Urinary bladder (tissue), 4 donors: ENCODE results near the gene TMEM154. TPM values are rescaled to one million over a fixed set of nuclear protein-coding genes. Genes with fewer than 3 reads are reported as not detected.

Experiments
- DNase-seq: peaks from one replicate; pipeline ENCODE4 v3.0.0-alpha.2; 2015; ENCODE audit errors: extremely low spot score
- H3K27ac ChIP-seq: one replicate; pipeline ENCODE4 v1.5.1; 2013; ENCODE audit warnings: low read depth, mild to moderate bottlenecking, moderate library complexity
- H3K36me3 ChIP-seq: one replicate; pipeline ENCODE4 v1.6.1; 2013; ENCODE audit warnings: mild to moderate bottlenecking, moderate library complexity; ENCODE audit not compliant: insufficient read depth
- H3K4me1 ChIP-seq: one replicate; pipeline ENCODE4 v1.6.1; 2013; ENCODE audit warnings: mild to moderate bottlenecking, moderate library complexity; ENCODE audit not compliant: insufficient read depth
- H3K4me3 ChIP-seq: one replicate; pipeline ENCODE4 v1.5.1; 2013; ENCODE audit warnings: low read depth, low read length
- WGBS: extraction: QIAGEN DNeasy Blood & Tissue Kit; methylation state at CpG from one replicate; pipeline ENCODE4 v1.1.7; 2013; 5-methylcytosine and 5-hydroxymethylcytosine counted together
- polyA plus RNA-seq: library from polyadenylated mRNA; stranded (reverse); fragments of 200-250 nt; gene quantifications from one replicate; pipeline ENCODE4 v1.2.3, GENCODE V29; 2013
- total RNA-seq: library from RNA; depleted of rRNA; stranded (reverse); fragments of >200 nt; gene quantifications from one replicate; pipeline ENCODE4 v1.2.3, GENCODE V29; 2014
- donor health status: healthy with polysubstance abuse.
- donor health status: healthy.

Gene TMEM154
- total and polyA plus RNA-seq, 2 donors = 2.0 to 17.2 TPM

DNA sequence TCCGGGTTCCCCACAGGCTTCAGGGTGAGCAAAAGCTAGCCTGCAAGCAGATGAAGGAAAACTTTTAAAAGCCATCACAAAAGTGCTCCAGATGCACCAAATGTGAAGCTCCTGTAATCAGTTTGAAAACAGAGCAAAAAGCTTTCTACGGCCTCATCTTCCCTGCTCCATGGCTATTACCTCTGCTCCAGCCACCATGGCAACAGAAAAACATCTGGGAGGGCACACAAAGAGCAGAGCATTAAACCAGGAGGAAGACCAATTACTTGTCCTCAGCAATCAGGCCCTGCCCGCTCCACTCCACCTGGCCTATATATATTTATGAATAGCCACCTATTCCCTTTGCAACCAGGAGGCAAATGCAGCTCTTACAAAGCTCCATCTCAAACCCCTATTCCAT lies 33.6 kb downstream of the TMEM154 start:
- no peak for DNase-seq
- WGBS = 82% methylated on average over 3 of the region's 3 CpGs

DNA sequence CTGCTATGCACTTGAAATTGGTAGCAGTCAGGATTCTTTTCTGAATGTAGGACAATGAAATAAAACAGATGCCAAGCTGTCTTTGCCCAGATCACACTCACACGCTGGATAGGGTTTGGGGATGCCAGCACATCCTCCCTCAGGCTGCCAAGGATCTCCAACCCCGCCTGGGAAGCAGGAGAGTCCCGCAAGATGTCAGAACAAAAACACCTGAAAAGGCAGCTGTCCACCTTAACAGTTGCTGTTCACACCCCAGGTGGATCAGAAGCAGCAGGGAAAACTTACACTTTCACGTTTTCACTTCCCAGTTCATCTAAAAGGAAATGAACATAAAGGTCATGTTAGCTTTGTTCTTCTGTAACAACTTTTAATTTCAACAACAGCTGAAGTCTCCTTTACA lies 35.7 kb downstream of the TMEM154 start:
- Histone ChIP-seq H3K36me3 (no peaks in the 10 kb centered on the region), H3K4me1 (no peaks in the 10 kb centered on the region), H3K27ac (no peak overlapping the region), H3K4me3 (no peak overlapping the region)
- 39% methylated on average over 4 of the region's 4 CpGs for WGBS
- DNase-seq = no peak

More for the DNA sequence above, 33.6 kb downstream of the TMEM154 start:
- no peak overlapping the region for H3K4me3 ChIP-seq
- no peaks in the 10 kb centered on the region for H3K4me1 ChIP-seq
- no peak overlapping the region for H3K27ac ChIP-seq
- no peaks in the 10 kb centered on the region for H3K36me3 ChIP-seq

DNA sequence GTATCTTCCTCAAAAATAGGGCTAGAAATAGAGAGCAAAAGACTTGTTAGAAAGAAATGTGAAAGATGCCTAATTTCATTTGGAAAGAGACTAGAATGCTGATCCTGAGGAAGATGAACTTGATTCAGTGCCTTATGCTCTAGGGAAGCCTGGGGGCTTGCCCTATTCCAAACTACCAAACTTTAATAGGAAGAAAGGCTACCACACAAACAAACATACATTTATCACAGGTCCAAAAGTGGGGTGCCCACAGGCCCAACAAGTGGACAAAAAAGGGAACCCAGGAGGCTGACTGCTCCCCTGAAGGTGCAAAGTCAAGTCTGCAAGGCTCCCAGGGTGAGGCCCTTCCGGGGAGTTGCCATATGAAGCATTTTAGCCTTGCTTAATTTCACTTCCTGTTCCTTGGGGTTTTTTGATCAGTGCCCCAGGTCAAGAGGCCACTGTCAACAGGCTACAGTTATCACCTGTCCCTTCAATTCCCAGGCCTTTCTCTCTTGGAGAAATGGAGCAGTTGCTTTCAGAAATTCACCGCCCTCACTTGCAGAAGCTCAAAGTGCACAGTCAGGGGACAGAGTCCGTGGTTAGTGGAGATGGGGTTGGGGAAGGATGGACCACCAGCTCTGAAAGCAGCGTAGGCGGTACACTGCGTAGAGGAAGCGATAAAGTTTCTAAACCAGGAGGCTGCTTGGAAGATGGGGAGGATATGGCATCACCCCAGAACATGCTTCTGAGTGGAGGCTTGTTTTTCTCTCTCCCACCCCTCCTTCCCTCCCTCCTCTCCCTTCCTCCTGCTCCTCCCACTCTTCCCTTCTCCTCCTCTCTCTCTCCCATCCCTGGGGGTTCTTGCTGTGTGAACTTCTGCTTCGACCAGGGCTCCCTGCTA lies 36.4 kb downstream of the TMEM154 start:
- H3K36me3 ChIP-seq = no peaks in the 10 kb centered on the region
- H3K27ac ChIP-seq = no peak overlapping the region
- H3K4me3 ChIP-seq = no peak overlapping the region
- 67% methylated on average over 8 of the region's 8 CpGs for WGBS
- H3K4me1 ChIP-seq = no peaks in the 10 kb centered on the region
- no peak for DNase-seq

DNA sequence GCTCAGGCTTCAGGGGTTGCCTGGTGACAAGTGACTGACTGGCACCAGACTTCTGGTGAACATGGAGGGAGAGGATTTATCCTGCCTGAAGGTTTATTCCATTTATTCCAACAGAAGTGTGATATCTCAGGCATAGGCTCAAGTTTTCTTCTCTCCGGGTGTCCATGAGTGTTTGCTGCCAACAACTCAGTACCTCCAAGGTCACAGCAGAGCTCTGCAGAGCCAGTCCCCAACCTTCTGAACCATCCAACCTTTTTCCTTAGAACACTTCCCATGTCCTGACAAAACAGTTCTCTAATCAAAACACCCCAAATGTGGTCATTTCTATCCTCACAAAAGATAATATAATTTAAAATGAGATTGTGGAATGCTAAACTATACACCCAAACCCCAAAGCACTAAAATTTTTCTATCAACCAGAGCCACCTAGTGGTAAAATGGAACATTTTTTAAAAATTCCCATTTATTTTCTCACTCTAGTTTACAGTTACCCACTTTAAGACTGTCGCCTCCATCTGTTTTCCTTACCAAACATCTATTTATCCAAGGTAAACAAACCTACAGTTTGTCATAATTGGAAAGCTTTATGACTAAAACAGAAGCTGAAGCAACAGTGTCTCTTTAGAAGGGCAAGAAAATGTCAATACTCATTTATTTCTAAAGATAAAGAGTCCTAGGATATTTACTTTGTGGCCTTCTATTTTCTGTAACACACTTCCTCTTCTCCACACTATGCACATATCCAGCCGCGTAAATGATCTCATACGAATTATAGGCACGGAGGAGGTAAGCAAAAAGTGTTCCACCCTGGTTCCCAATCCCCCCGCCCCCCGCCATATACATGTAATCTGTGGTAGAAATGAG lies 39.5 kb downstream of the TMEM154 start:
- Histone ChIP-seq H3K27ac (no peak overlapping the region), H3K36me3 (no peaks in the 10 kb centered on the region), H3K4me3 (no peak overlapping the region), H3K4me1 (no peaks in the 10 kb centered on the region)
- no peak for DNase-seq
- WGBS = 46% methylated on average over 8 of the region's 8 CpGs

DNA sequence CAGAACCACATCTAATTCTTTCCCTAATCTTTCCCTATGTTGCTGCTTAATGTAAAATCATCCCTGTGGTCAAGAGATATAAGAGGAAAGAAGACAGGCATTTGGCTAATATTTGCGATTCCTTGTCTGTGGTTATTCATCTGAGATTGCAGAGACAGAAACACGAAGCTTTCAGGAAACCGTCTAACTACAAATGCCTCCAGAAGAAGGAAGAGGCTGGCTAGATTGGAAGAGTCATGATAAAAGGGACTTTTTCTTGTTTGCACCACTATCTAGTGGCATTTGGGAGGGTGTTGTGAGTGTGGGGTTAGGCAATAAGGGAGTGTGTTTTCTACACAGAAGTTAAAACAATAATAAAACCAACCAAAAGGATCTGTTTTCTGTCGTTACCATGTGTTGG lies 43.9 kb downstream of the TMEM154 start:
- 52% methylated on average over 4 of the region's 4 CpGs for WGBS
- Histone ChIP-seq H3K4me1 (no peaks in the 10 kb centered on the region), H3K27ac (no peak overlapping the region), H3K36me3 (no peaks in the 10 kb centered on the region), H3K4me3 (no peak overlapping the region)
- no peak for DNase-seq

- Histone ChIP-seq H3K4me3 (no peak overlapping the region), H3K27ac (no peak overlapping the region), H3K4me1 (no peaks in the 10 kb centered on the region), H3K36me3 (no peaks in the 10 kb centered on the region)
- DNase-seq = no peak
- WGBS = 76% methylated on average over 4 of the region's 4 CpGs
Observed at GRCh38 chr4:152634110-152634760, 45.6 kb downstream of the TMEM154 start.

GRCh38 chr4:152633118-152633517 lies 46.7 kb downstream of the TMEM154 start:
- DNase-seq = no peak
- Histone ChIP-seq H3K4me3 (no peak overlapping the region), H3K4me1 (no peaks in the 10 kb centered on the region), H3K36me3 (no peaks in the 10 kb centered on the region), H3K27ac (no peak overlapping the region)
- 37% methylated on average over 3 of the region's 3 CpGs for WGBS

DNA sequence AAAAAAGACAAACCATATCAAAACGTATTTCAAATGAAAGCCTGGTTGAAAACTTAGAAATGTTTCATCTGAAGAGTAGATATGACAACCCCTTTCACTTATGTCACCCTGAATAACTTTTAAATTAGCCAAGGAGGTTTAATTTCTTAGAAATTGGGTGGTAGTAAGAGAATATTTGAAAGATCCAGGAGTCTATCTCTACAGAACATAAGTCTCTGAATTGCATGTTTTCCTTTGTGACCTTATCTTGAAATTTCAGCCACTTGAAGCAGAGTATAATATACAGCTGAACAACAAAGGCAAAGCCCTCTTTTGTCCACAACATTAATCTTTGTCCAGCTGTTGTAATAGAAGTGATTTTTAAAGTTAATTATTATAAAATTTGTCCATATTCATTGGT lies 49.5 kb downstream of the TMEM154 start:
- Histone ChIP-seq H3K4me1 (no peaks in the 10 kb centered on the region), H3K4me3 (no peak overlapping the region), H3K27ac (no peak overlapping the region), H3K36me3 (no peaks in the 10 kb centered on the region)
- no peak for DNase-seq
- WGBS = 65% methylated on average over 1 of the region's 1 CpG

DNA sequence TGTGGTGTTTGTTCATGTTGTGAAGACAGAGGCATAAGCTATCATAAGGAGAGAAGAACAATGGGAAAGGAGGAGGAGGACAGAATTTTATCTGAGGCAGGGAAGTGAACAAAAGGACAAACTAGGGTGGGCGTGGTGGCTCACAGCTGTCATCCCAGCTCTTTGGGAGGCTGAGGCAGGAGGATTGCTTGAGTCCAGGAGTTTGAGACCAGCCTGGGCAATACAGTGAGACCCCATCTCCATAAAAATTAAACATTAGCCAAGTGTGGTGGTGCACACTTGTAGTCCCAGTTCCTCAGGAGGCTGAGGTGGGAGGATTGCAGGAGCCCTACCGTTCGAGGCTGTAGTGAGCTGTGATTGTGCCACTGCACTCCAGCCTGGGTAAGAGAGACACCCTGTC lies 49.9 kb downstream of the TMEM154 start:
- DNase-seq = no peak
- WGBS = 91% methylated on average over 3 of the region's 3 CpGs
- H3K36me3 ChIP-seq = no peaks in the 10 kb centered on the region
- no peak overlapping the region for H3K4me3 ChIP-seq
- H3K4me1 ChIP-seq = no peaks in the 10 kb centered on the region
- H3K27ac ChIP-seq = no peak overlapping the region

DNA sequence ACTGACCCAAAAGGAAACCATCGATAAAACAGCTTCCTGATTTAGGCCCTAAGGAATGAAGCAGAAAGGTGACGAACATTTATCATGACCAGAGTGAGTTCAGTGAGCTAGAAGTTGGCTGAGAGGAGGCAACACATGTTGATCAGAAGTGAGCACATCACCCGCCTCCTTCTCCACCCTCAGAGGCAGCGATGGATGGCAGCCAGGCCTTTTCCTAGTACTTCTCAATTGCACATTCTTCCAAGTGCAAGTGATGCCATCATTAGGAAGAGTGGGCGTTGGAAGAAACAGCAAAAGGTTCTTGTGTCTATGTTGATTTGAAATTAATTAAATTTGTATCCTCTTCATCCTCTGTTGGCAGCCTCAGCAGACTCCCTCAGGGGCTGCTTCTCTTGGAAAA lies 51.7 kb downstream of the TMEM154 start:
- H3K27ac ChIP-seq = no peak overlapping the region
- H3K4me1 ChIP-seq = no peaks in the 10 kb centered on the region
- no peak overlapping the region for H3K4me3 ChIP-seq
- no peaks in the 10 kb centered on the region for H3K36me3 ChIP-seq
- 78% methylated on average over 5 of the region's 5 CpGs for WGBS
- DNase-seq = no peak

DNA sequence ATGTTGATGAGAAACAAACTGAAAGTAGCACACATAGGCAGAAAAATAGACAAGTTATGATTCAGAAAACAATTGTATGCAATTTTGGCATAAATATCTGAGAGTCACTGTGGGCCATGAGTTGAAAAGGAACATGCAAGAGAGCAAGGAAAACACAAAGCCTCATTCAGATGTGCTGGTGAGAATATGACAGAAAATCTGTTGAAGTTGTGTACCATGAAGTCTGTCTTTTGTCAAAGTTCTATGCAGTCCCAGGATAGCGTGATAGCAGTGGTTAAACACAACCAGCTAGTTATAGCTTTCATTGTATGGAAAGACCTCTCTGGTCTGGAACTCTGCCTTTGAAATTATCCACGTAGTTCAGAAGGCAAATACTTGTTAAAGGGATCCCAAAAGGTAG lies 53.0 kb downstream of the TMEM154 start:
- H3K36me3 ChIP-seq = no peaks in the 10 kb centered on the region
- no peaks in the 10 kb centered on the region for H3K4me1 ChIP-seq
- no peak overlapping the region for H3K27ac ChIP-seq
- H3K4me3 ChIP-seq = no peak overlapping the region
- 67% methylated on average over 2 of the region's 2 CpGs for WGBS
- DNase-seq = no peak

GRCh38 chr4:152620915-152621314 lies 58.9 kb downstream of the TMEM154 start:
- no peak for DNase-seq
- Histone ChIP-seq H3K4me3 (no peak overlapping the region), H3K4me1 (no peaks in the 10 kb centered on the region), H3K36me3 (no peaks in the 10 kb centered on the region), H3K27ac (no peak overlapping the region)

DNA sequence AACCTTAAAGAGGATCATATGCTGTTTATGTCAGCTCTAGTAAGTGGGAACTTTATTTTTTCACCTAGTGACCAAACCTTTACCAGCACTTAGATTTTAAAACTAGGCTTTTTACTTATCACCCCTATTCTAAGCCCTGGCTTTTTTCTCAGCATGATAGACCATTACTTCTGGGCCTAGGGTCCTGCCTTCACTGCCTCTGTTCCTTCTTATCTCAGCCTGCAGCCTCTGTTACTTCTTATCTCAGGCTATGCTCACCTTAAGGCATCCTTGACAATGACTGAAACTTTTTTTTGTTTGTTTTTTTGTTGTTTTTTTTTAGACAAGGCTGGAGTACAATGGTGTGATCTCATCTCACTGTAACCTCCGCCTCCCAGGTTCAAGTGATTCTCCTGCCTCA lies 59.6 kb downstream of the TMEM154 start:
- no peaks in the 10 kb centered on the region for H3K4me1 ChIP-seq
- WGBS = 96% methylated on average over 1 of the region's 1 CpG
- H3K36me3 ChIP-seq = no peaks in the 10 kb centered on the region
- no peak overlapping the region for H3K27ac ChIP-seq
- DNase-seq = no peak
- no peak overlapping the region for H3K4me3 ChIP-seq
